Measurements from ENCODE around the gene TMEM37.

Gene TMEM37

DNA sequence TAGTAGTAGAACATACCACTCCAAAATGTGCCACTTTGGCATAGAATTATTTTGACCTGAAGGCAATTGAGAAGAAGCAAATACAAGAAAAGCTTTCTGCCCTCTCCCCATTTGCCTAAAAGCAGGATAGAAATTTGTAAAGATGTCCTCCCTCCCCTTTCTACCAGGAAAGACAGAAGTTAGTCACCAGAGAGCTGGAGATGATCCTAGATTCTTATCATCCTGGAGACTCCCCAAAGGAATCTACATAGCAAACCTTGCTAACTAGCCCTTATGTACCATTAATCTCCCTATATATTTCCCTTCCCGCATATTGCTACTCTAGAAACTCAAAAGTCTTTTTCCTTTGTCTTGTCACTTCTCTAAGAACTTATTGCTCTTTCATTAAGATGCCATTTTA, 12.6 kb upstream of the TMEM37 start:
- no peak for DNase-seq (ENCODE audit: low spot score)

DNA sequence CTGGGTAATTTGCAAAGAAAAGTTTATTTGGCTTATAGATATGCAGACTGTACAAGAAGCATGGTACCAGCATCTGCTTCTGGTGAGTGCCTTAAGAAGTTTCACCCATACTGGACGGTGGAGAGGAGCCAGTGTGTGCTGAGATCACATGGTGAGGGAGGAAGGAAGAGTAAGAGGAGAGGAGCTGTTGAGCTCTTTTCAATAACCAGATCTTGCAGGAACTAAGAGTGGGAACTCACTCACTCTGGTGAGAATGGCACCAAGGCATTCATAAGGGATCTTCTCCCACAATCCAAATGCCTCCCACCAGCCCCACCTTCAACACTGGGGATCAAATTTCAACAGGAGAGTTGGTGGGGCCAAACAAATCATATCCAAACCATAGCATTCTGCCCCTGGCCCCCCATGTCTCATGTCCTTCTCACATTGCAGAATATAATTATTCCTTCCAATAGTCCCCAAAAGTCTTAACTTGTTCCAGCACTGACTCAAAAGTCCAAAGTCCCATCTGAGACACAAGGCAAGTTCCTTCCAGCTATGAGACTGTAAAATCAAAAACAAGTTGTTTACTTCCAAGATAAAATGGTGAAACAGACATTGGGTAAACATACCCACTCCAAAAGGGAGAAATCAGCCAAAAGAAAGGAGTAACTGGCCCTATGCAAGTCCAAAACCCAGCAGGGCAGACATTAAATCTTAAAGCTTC, 11.7 kb upstream of the TMEM37 start:
- DNase-seq (ENCODE audit: low spot score): no peak

DNA sequence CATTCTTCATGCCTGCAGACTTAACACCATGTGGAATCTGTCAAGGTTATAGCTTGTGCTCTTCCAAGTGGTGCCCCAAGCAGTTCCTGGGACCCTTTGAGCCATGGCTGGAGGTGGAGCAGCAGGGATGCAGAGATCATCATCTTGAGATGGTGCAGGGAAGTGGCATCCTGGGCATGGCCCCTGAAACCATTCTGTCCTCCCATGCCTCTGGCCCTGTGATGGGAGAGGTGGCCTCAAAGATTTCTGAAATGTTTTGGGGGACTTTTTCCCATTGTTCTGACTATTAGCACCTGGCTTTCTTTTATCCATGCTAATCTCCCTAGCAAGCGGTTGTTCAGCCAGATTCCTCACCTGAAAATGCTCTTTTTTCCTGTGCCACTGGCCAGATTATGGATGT, 10.3 kb upstream of the TMEM37 start:
- no peak for DNase-seq (ENCODE audit: low spot score)

DNA sequence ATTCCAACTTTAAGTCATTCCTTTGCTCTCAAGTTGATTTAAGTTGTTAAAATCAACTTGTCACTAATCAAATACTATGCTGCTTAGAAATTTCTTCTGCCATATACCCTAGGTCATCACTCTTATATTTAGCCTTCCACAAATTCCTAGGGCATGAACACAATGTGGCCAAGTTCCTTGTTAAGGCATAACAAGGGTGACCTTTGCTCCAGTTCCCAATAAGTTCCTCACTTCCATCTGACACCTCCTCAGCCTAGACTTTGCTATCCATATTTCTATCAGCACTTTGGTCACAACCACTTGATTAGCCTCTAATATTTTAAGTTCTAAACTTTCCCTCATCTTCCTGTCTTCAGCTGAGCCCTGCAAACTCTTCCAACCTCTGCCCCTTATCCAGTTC, 9.9 kb upstream of the TMEM37 start:
- no peak for DNase-seq (ENCODE audit: low spot score)

DNA sequence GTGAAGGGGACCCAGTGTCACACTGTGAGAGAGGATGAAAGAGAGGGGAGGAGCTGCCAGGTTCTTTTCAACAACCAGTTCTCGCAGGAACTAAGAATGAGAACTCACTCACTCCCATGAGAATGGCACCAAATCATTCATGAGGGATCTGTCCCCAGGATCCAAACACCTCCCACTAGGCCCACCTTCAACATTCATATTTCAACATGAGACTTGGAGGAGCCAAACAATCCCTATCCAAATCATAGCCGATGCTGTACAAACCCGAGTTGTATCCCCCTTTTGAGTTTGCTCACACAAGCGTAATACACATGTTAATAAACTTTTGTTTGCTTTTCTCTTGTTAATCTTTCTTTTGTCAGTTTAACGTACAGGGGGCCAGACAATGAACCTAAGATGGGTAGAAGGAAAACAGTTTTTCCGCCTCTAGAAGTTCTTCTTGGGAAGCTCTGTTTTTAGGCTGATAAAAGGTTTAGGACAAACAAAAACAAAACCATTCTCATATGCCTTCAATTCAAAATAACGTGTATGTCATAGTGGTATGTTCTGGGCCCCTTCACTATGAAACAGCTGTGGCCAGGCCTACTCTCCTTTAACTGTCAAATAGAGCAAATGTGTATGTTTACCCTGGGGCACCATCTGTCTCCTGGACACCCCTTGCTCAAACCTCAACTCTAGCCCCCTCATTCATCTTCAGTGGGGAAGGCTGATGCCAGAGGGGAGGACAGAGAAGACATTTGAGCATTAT, 9.1 kb upstream of the TMEM37 start:
- no peak for DNase-seq (ENCODE audit: low spot score)

DNA sequence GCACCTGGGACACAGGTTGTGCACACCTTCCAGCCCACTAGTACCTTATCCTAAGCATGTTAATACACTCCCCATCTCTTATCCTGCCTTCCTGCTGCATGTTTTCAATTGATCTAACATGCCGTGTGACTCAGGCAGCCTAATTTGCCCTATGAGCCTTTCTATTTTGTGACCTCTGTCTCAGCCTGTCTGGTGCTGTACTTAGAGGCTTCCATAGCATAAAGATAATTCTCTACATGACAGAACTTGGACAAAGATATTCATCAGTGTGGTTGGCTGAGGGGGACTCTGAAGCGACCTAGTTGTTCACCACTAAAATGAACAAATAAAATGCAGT, 8.6 kb upstream of the TMEM37 start:
- no peak for DNase-seq (ENCODE audit: low spot score)

DNA sequence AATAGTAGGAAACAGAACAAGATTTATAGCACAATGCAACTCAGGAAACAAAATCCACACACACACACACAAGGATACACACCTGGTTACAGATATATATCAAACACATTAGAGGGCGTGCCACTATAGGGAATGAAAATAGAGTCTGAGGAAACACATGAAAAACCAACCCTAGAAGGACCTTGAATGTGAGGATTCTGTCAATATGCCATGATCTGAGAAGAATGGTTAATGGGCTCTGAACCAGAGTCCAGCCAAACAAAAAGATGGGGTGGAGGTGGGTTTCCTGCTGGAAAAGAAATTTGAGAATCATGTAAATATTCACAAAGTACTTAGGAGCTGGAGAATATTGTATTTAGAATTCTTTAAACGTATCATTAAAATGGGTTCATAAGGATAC, 7.8 kb upstream of the TMEM37 start:
- DNase-seq (ENCODE audit: low spot score): no peak

DNA sequence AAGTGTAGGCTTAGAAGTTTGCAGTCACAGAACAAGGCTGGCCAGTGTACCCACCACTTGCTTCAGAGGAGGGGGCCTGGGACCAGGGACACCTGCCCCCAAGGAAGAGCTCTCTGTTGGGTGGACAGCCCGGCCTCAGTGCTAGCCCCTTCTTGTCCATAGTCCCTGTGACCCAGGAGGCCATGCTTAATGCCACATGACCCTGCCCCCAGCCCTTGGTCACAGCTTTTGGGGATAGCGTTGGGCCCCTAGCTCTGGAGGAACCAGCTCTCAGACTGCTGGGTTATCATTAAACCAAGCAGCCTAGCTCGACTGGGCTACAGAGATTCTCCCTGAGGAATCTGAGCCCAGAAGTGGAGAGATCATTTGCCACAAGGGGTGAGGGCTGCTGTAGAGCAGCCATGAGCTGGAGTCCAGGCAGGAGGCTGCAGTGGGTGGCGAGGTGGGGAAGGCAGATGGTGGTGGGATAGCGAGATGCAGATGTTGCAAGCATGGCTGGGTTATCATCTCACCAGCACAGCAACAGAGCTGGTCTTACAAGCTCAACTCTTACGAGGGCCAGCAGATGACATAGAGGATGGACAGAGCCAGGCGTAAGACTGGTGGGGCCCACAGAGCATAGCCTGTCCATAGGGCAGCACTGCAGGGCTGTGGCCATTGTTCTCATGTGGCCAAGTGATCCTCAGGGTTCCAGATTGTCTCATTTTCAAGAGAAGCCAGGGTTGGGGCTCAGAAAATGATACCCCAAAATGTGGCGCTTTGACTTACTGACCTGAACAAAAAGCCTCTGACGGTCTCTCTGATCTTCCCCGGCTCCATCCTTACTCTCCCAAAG, 7.2 kb upstream of the TMEM37 start:
- DNase-seq (ENCODE audit: low spot score): no peak

DNA sequence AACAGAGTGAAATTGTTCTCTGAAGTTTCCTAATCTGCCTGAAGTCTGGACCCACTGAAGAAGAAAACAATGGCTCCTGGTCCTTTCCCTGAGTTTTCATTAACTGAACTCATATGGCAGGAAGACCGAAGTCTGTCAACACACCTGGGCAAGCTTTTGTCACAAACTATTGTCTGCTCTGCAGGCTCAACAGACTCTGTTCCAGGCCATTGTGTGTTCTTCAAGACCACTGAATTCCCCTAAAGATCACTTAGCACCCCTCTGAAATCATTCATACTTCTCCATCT, 6.6 kb upstream of the TMEM37 start:
- DNase-seq (ENCODE audit: low spot score): no peak

DNA sequence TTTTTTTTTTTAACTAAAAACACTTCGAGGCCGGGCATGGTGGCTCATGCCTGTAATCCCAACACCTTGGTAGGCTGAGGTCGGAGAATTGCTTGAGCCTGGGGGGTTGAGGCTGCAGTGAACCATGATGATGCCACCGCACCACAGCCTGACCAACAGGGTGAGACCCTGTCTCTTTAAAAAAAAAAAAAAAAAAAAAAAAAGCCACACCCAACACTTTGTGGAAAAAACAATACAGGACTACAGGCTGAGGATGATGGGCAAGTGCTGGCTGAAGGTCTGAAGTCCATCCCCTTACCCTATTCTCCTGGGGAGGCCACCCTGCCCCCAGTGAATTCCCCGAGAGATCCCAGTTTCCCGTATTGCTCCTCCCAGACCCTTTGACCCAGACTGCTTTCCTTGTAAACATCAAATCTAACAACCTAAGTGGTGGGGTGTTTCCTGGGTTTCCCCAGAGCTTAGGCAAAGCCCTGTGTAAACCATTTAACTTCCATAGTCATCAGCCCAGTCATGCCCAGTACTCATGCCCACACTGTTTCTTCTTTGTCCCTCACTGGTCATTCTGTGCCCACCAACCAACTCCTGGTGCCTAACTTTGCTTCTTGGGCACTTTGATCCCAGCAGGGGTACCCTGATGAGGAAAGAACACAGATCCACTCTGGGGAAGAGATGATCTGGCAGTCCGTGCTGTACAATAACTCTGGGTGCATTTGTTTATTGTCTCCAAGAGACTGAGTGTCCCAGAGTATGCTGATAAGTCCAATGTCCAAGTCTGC, 5.8 kb upstream of the TMEM37 start:
- no peak for DNase-seq (ENCODE audit: low spot score)

DNA sequence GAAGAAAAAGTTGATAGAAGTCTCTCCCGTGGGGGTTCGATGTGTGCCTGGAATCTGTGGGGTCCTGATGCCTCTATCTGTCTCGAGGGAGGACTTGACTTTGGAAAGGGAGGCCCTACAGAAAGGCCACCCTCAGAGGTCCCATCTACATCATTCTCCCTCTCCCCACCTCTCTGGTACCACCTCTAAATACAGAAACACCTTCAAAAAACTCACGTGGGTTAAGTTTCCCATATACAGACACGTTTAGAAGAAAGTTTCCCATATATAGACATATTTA, 5.3 kb upstream of the TMEM37 start:
- no peak for DNase-seq (ENCODE audit: low spot score)

DNA sequence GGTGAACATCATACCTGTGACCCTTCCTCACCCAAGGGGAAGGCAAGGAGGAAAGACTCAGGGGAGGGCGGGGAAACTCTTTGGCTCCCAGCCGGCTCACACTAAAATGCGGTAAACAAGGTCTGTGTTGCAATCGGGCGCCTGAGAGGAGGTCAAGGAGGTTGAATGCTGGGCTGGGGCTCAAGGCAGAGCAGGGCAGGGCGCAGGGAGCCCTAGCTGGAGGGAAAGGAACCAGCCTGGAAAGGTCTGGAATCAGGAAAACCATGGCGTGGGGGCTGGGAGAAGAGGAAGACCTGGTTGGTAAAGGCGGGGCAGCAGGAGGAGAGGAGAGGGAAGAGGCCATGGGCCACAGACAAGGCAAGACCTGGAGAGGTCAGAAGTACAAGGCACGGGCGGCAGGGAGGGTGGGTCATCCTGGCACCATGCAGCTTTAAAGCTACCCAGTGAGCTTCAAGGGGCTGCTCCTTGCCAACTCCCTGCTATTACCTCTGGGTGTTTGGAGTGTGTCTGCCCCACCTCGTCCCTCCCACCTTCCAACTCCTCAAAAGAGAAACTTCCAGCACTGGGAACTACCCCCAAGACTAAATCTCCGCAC, 4.8 kb upstream of the TMEM37 start:
- DNase-seq (ENCODE audit: low spot score): no peak

DNA sequence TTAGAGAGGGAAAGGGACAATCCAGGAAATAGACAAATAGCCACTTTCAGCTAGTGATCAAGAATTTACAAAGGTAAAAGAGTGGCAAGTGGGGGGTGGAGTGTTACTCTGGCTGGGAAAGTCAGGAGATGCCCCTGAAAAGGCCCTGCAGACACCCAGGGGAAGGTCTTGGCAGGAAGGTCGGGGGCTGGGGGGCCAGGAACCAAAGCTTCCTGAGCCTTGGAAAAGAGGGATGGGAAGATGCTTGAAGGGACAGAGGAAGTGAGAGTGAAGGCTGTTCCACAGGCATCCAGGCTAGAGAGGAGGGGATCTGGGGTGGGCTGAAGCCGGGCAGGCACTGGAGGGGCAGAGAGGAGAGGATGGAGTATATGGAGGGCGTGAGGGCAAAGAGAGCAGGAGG, 3.9 kb upstream of the TMEM37 start:
- DNase-seq (ENCODE audit: low spot score): no peak

DNA sequence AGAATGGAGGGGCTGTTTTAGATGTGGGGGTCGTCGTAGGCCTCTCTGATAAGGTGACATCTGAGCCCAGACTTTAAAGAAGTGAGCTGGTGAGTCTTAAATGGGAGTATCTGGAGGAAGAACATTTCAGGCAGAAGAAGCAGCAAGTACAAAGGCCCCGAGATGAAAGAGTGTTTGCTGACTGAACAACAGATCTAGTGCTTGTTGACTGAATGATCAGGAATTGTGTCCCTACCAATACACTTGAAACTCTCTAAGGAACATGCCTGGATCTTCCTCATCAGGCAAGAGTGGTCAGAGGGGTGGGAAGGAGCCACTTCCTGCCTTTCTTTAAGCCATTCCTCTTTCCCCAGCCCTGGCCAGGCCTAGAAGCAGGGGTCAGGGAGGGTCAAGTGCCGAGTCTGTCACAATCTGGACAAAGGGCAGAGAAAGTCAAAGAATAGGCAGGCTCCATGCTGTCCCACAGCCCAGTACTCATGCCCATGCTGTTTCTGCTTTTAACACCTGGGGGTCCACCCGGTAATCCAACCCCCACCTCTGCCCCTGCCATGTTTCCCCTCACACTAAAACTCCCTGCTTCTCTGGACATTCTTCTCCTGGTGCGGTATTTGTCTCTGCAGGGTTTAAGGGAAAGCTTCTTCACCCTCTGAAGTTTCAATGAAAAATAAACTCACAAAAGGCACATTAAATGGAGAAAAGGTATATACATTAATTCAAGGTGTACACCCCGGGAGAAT, 3.0 kb upstream of the TMEM37 start:
- no peak for DNase-seq (ENCODE audit: low spot score)

DNA sequence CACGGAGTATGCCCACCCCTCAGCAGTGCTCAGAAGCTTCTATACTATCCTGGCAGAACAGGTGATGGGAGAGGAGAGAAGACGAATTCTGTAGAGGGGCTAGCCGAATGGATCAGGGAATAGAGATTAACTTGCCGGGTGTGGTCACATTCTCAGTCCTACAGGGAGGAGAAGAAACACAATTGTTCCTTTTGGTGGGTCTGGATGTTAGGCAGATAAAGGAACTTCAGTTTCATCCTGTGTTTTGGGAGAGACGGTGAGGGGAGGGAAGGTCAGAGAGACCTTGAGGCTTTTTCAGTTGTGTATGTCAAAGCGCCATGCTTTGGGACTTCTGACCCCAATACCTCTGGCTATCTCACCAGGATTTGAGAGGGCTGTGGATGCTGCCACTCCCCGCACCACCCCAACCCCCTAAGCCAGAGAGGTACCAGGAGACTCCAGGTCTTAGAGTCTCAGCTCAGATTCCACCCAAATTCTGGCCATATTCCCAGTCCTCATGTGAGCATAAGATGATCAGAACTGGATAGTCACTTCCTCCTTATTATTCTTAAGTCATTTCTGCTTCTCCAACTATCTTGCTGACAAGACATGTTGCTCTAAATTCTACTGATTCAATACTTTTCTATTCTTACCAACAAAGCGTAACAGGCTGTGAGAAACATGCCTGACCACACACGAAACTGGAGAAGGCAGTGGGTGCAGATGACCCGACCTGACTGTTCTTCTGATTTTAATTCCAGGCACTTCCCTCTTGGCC, 2.3 kb upstream of the TMEM37 start:
- DNase-seq (ENCODE audit: low spot score): no peak

DNA sequence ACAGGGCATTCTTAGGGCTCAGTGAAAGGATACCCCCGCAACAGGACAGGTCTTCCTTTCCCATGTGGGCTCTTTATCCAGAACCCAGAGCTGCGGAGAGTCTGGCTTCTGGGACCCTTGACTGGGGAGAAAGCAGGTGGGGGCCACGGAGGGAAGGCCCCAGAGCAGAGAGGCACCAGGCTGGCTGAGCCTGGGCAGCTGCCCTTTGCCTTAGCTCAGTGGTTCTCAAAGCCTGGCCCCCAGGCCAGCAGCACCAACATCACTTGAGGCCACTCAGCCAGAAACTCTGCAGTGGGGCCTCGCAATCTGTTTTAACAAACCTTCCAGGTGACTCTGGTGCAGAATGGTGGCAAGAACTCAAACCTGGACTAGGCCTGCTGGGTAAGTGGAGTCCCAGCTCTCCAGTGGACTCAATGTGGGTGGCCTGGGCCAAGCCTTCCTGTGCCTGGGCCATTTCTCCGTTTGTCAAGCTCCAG, 1.6 kb upstream of the TMEM37 start:
- DNase-seq (ENCODE audit: low spot score): no peak

DNA sequence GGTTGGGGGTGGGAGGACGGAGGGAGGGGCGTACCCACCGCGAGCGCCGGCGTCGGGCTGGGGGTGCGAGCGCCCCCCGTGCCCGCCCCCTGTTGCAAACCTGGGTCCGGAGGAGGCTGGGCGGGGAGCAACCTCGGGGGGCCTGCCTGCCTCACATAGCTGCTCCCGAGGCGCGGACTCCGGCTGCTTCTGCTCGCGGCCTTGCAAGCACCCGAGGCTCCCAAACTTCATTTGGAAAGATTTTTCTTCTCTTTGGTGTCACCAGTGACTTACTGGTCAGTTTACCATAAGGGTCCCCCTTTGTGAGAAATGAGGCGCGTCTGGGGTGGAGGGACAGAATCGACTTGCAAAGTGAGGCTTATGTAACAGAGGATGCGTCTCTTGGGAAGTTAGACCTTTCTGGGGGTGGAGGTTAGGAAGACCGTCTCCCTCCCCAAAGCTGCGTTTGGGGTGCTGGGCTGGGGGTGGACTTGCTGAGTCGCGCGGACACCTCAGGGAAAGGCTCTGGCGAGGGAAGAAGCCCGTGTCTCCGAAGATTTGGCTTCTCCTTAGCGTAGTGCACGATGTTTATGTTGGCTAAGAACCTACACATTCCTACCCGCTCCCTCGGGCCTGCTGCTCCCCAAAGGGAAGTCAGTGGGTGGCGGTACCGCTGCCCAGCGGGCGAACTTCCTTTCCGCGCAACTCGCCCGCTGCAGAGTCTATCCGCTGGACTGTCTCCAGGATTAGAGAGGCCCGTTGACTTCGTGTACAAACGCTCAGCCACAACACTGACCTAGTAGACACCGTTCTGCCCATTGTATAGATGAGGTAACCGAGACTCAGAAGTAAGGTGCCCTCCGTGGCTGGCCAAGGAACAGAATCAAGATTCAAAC, 559 bp downstream of the TMEM37 start:
- DNase-seq (ENCODE audit: low spot score): no peak

DNA sequence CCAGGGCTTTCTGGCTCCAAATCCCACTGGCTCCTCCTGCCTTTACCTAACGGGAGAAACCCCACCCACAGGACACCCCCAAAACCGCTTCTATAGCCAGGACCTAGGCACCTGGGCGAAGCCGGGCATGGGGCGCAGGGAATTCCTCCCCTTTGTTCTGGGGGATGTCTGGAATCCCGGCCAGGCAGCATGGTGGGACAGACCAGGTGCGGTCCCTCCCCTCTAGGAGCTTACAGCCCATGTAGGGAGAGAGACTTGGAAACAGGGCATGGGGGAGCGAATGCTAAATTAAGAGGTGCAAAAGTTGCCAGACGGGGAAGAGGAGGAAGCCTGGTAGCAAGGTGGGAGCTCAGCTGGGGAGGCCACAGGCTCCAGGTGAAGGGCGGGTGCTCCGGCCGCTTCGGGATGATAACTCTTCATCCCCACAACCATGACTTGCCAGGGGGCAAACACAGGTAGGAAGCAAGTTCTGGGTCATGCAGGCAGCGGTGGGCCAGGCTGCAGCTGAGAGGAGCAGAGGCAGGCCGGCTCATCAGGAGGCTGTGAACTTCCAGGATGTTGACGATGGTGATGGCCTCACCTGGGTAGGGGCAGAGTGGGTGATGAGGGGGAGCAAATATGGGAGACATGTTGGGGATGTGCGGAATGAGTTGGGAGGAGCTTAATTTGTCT, 1.3 kb downstream of the TMEM37 start:
- DNase-seq (ENCODE audit: low spot score): no peak

DNA sequence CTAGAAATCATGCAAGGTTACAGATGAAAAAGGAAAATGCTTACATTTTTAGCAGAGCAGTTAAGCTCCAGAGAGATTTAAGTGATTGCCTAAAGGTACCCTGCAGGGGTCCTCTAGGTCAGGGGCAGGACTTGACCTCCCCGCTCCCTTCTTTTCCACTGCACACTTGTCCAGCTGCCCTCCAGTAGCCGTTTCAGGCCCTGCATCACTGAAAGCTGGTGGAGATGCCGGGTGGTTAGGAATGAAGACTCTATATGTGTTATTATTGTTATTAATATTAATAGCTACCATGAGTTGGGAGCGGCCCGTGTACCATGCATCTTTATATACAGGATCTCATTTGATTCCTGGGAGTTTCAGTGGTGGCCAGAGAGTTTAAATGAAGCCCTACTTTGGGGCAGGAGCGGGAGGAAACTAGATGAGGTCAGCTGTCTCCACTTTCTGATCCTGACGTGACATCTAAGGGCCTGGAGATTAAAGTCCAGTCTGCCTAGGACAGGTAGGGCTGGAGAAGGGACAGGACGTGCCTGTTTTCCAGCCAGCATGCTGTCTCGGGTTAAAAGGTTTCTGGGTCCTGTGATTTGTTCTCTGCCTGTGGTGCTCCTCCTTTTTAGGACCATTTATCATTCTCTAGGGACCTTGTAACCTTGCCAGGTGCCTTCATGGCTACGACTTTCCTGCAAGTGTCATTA, 2.1 kb downstream of the TMEM37 start:
- no peak for DNase-seq (ENCODE audit: low spot score)
